Neuron (in vitro differentiated cells): ENCODE results near the gene KISS1R.
"Not testable (repeated sequence)": the region's sequence is repeated elsewhere in the genome, so short reads cannot be mapped to it uniquely, and the experiment has no call there.

Source experiments
- H2AFZ ChIP-seq: one replicate; pipeline ENCODE4 v1.6.1; 2013; ENCODE audit warnings: low read depth, mild to moderate bottlenecking, inconsistent platforms, low read length, moderate library complexity
- H3K27me3 ChIP-seq: one replicate; pipeline ENCODE4 v1.6.1; 2013; ENCODE audit warnings: low read length; ENCODE audit not compliant: insufficient read depth
- H3K36me3 ChIP-seq: one replicate; pipeline ENCODE4 v1.6.1; 2013; ENCODE audit warnings: low read length; ENCODE audit not compliant: insufficient read depth
- H3K4me1 ChIP-seq: one replicate; pipeline ENCODE4 v1.6.1; 2013; ENCODE audit warnings: low read length; ENCODE audit not compliant: insufficient read depth
- H3K4me3 ChIP-seq: 2 replicates; pipeline ENCODE4 v1.5.1; 2013; ENCODE audit warnings: mild to moderate bottlenecking, low read length, moderate library complexity
- H3K9me3 ChIP-seq: one replicate; pipeline ENCODE4 v1.6.1; 2013; ENCODE audit warnings: low read length

Gene KISS1R

DNA sequence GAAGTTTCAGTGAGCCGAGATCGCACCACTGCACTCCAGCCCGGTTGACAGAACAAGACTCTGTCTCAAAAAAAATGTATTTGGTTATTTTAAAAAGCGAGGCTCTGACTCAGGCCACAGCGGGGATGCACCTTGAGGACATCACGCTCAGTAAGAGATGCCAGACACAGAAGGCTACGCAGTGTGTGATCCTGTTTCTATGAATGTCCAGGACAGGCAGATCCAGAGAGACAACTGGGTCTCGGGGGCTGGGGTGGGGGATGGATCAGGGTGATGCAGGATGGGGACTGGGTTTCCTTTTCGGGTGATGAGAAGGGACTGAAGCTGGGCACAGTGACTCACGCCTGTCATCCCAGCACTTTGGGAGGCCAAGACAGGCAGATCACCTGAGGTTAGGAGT lies 29.5 kb upstream of the KISS1R start:
- no peak overlapping the region for H3K4me3 ChIP-seq
- no peak overlapping the region for H2AFZ ChIP-seq
- peaks cover 5% of the 10 kb centered on the region for H3K4me1 ChIP-seq
- H3K27me3 ChIP-seq: no peaks in the 10 kb centered on the region
- H3K36me3 ChIP-seq: peaks cover 66% of the 10 kb centered on the region
- H3K9me3 ChIP-seq: no peaks in the 10 kb centered on the region

DNA sequence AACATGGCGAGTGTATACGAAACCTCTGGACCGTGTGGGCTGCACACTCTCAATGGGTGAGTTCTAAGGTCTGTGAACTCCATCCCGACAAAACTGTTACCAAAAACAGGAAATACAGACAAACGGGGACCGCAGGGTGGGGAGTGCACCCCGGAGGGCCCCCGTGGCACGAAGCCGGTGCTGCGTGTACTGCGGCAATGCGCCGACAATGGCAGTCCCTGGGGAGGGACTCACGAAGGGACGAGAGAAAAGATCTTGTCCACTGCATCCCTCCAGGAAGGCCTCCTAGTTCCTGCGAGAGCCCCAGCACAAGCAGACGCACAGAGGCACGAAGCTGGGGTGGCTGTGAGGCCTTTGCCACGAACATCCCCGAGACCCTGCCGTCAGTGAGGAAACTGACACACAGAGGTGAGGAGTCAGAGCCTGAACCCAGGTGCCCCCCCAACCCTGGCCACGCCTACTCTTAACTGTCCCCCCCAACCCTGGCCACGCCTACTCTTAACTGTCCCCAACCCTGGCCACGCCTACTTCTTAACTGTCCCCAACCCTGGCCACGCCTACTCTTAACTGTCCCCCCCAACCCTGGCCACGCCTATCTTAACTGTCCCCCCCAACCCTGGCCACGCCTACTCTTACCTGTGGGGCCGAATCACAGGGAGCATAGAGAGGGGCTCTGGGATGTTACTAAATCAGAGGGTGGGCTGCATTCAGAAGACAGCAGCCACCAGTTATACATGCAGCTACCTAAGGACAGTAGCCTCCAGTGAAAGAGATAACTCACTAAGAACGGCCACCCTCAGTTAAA lies 28.4 kb upstream of the KISS1R start:
- H3K27me3 ChIP-seq: no peaks in the 10 kb centered on the region
- peaks cover 5% of the 10 kb centered on the region for H3K4me1 ChIP-seq
- no peak overlapping the region for H3K4me3 ChIP-seq
- peaks cover 55% of the 10 kb centered on the region for H3K36me3 ChIP-seq
- no peaks in the 10 kb centered on the region for H3K9me3 ChIP-seq
- no peak overlapping the region for H2AFZ ChIP-seq

DNA sequence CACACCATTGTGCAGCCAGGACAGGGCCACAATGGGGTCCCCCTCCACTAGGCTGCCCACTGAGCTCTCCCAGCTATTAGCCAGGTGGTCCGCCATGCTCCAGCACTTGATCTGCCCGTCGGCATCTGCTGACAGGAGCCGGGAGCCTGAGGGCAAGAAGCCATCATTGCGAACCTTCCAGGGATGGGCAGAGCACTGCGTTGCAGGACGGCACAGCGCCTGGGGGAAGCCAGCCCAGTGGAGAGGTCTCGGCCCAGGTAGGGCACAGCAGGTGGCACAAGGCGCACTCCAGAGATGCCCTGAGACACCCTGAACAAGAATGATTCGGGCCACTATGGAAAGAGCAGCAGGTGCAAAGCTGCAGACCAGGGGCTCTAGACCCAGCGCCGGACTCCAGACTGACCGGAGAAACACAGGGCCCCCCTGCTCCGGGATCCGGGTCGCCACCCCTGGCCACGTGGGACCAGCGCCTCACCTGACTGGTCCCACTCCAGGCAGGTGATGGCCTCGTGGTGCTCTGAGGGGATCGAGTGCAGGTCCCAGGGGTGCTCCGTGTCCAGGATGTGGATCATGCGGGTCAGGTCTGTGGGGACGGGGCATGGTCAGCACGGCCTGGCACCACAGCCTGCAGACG lies 27.4 kb upstream of the KISS1R start:
- Histone ChIP-seq H3K9me3 (no peaks in the 10 kb centered on the region), H3K4me1 (peaks cover 5% of the 10 kb centered on the region), H3K4me3 (no peak overlapping the region), H2AFZ (no peak overlapping the region), H3K36me3 (peaks cover 45% of the 10 kb centered on the region), H3K27me3 (no peaks in the 10 kb centered on the region)

DNA sequence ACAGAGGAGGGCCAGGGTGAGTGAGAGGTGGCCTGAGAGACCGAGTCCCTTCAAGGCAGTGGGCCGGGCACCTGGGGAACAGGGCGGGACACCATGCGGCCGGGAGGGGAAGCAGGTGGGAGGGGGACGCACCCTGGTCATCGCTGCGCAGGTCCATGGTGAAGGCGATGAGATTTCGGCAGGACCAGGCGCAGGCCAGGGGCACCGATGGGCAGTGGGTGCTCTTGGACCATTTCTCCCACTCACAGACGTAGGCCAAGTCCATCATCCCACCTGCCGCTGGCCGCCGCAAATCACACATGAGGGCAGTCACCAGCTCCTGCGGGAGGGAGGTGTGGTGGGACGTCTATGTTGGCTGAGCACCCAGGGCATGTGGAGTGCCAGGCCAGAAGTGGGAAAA lies 26.3 kb upstream of the KISS1R start:
- Histone ChIP-seq H3K4me3 (no peak overlapping the region), H2AFZ (no peak overlapping the region), H3K36me3 (peaks cover 37% of the 10 kb centered on the region), H3K4me1 (peaks cover 5% of the 10 kb centered on the region), H3K27me3 (no peaks in the 10 kb centered on the region), H3K9me3 (no peaks in the 10 kb centered on the region)

DNA sequence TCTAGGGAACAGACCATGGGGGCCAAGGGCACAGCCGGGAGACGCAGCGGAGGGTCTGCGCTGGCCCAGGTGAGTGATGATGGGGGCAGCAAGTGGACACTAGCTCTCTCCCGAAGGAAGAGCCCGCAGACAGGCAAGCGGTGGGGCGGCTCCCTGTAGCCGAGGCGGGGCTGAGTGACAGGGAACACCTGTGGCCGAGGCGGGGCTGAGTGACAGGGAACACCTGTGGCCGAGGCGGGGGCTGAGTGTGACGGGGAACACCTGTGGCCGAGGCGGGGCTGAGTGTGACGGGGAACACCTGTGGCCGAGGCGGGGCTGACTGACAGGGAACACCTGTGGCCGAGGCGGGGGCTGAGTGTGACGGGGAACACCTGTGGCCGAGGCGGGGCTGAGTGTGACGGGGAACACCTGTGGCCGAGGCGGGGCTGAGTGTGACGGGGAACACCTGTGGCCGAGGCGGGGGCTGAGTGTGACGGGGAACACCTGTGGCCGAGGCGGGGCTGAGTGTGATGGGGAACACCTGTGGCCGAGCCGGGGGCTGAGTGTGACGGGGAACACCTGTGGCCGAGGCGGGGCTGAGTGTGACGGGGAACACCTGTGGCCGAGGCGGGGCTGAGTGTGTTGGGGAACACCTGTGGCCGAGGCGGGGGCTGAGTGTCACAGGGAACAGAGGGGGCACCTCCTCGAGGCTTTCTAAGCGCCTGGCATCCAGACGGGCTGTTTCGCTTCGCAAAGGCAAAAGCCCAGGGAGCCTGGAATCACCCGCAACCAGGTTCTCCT lies 25.5 kb upstream of the KISS1R start:
- not testable (repeated sequence) for H2AFZ ChIP-seq, H3K4me1 ChIP-seq, H3K9me3 ChIP-seq, H3K27me3 ChIP-seq
- Histone ChIP-seq H3K4me3 (peak overlapping the region; percentile 98), H3K36me3 (peaks cover 35% of the 10 kb centered on the region)

DNA sequence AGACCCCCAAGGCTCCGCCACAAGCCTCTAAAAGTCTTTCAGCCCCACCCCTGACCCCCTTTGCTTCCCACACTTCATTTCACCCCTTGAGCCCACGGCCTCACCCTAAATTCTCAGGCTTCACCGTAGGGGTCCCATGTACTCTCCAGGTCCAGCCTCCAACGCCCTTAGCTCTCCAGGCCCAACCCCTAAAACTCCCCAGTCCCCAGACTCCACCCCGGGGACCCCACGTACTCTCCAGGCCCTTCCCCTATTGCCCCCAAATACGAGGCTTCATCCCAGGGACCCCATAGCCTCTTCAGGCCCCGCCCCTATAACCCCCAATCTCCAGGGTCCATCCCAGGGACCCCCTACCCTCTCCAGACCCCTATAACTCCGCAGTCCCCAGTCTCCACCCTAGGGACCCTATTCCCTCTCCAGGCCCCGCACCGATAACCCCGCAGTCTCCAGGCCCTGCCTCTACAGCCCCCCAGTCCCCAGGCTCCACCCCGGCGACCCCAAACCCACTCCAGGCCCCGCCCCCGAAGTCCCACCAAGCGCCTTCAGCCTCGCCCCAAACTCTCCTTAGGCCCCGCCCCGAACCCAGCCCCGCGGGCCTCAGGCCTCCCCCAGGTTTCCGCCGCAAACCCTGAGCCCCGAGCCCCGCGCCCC lies 24.8 kb upstream of the KISS1R start:
- Histone ChIP-seq H3K4me1 (peaks cover 5% of the 10 kb centered on the region), H3K4me3 (peak overlapping the region; percentile 98), H2AFZ (no peak overlapping the region), H3K27me3 (no peaks in the 10 kb centered on the region), H3K36me3 (peaks cover 40% of the 10 kb centered on the region), H3K9me3 (no peaks in the 10 kb centered on the region)

DNA sequence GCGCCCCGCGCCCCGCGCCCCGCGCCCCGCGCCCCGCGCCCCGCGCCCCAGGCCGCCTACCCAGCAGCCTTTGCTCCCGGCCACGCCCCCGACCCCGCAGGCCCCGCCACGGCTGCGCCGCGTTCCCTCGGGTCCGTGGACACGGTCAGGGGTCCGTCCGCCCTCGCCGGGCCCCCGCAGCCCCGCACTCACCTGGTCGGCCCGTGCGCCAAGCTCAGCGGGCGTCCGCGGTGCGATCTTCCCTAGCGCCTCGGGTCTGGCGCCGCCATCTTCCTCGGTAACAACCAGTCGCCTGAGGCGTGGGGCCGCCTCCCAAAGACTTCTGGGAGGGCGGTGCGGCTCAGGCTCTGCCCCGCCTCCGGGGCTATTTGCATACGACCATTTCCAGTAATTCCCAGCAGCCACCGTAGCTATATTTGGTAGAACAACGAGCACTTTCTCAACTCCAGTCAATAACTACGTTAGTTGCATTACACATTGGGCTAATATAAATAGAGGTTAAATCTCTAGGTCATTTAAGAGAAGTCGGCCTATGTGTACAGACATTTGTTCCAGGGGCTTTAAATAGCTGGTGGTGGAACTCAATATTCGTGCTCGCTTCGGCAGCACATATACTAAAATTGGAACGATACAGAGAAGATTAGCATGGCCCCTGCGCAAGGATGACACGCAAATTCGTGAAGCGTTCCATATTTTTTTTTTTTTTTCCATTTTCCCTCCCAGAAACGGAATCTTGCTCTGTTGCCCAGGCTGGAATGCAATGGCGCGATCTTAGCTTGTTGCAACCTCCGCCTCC lies 24.0 kb upstream of the KISS1R start, which contains the start of the genes MED16 and RNU6-9:
TSS of gene MED16 (minus strand) at position 294 of the 796 bp plus-strand sequence. CDS start 2,056 bp downstream, outside the sequence.
TSS of gene RNU6-9 (plus strand) at position 591 of the 796 bp plus-strand sequence.
- Histone ChIP-seq H3K36me3 (peaks cover 37% of the 10 kb centered on the region), H2AFZ (peak within 1 kb of the TSS; percentile 95), H3K9me3 (no peaks in the 10 kb centered on the region), H3K4me3 (peak within 1 kb of the TSS; percentile 98), H3K27me3 (no peaks in the 10 kb centered on the region), H3K4me1 (peaks cover 5% of the 10 kb centered on the region)

DNA sequence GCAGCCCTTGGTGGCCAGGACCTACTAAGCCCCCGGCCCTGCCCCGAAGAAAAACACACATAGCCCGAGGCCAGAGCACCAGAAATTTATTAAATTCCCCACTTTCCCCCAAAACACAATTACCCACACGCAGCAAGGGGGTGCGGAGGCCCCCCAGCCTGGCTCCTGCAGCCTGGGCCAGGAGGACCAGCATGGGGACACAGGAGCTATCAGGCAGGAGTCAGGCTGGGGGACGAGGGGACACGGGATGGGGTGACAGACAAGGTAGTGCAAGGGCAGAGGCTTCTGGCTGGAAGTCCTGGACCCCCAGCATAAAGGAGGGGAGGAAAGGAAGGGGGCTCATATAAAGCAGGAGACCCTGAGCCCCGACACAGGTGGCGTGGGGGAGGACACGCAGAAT lies 20.7 kb upstream of the KISS1R start:
- Histone ChIP-seq H3K4me1 (peaks cover 12% of the 10 kb centered on the region), H3K4me3 (no peak overlapping the region), H3K27me3 (no peaks in the 10 kb centered on the region), H2AFZ (no peak overlapping the region), H3K36me3 (peaks cover 22% of the 10 kb centered on the region), H3K9me3 (no peaks in the 10 kb centered on the region)

DNA sequence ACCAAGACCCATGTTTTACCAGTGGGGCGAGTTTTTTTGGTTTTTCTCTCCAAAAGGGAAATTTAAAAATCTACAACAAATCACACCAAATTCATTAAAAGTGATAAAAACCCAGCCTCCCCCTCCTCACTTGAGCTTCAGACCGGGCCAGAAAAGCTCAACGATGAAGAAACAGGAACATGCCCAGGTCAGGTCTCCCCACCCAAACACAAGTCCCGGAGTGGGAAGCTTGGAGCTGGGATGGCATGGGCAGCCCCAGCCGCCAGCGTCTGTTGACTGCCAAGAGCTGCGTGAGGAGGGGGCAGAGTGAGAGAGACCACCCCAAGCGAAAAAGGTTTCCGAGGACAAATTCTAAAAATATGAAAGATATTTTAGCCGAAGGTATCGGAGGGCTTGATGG lies 20.1 kb upstream of the KISS1R start:
- no peak overlapping the region for H2AFZ ChIP-seq
- peaks cover 10% of the 10 kb centered on the region for H3K4me1 ChIP-seq
- no peak overlapping the region for H3K4me3 ChIP-seq
- peaks cover 25% of the 10 kb centered on the region for H3K36me3 ChIP-seq
- H3K9me3 ChIP-seq: no peaks in the 10 kb centered on the region
- H3K27me3 ChIP-seq: no peaks in the 10 kb centered on the region

DNA sequence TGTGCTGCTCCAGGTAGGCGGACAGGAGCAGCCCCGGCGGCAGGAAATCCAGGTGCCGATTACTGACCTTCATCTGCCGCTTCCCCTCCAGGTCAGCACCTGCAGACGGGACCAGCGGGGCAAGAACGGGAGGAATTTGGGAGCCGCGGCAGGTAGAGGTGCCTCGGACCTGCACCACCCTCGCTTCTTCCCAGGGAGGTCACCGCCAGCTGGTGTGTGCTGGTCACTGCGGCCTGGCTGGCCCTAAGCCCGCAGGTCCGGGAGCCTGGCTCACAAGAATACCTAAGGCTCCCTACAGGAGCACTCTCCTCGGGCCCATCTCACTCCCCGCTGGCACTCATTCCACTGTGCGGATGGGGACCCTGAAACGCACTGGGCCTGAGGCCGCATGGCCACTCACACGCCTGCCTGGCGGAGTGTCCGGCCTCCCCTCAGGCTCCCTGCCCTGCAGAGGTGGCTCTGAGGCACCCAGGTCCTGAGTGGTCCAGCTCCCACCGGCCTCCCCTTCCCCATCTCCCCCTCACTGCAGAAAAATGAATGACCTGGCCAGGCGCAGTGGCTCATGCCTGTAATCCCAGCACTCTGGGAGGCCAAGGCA lies 19.6 kb upstream of the KISS1R start:
- Histone ChIP-seq H3K27me3 (no peaks in the 10 kb centered on the region), H3K9me3 (no peaks in the 10 kb centered on the region), H3K4me3 (no peak overlapping the region), H3K36me3 (peaks cover 27% of the 10 kb centered on the region), H2AFZ (no peak overlapping the region), H3K4me1 (peaks cover 7% of the 10 kb centered on the region)

DNA sequence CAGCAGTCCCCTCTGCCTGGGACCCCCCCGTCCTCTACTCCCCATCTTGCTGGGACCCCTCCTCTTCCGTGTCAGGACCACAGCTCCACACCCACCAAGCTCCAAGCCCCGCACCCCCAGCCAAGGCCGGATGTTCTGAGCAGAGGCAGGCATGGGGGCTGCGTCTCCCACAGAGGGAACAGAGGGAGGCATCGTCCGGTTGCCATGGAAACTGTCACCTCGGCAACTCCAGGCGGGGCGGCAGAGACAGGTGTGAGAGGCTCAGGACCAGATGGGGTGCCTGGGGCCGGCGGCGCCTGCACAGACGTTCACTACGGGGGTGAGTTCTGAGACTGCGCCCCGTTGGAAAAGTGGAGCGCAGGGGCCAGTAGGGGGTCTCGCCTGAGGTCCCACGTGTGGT lies 18.5 kb upstream of the KISS1R start:
- H3K4me1 ChIP-seq: peaks cover 7% of the 10 kb centered on the region
- no peaks in the 10 kb centered on the region for H3K9me3 ChIP-seq
- H3K27me3 ChIP-seq: no peaks in the 10 kb centered on the region
- H2AFZ ChIP-seq: no peak overlapping the region
- no peak overlapping the region for H3K4me3 ChIP-seq
- H3K36me3 ChIP-seq: peaks cover 27% of the 10 kb centered on the region
